Liver (tissue), 9 donors: ENCODE results near the gene RBM33. TPM values are rescaled to one million over a fixed set of nuclear protein-coding genes. Genes with fewer than 3 reads are reported as not detected.

ENCODE experiments used
- DNase-seq: peaks from one replicate; pipeline ENCODE4 v3.0.0-alpha.2; 2017; ENCODE audit warnings: low spot score
- H3K27ac ChIP-seq, 2 donors: one replicate each; pipeline ENCODE4 v1.7.0; 2013; ENCODE audit warnings: inconsistent platforms in 2 of 2, low read length in 2 of 2, control low read depth in 1 of 2, low read depth in 1 of 2, mild to moderate bottlenecking in 1 of 2
- H3K27me3 ChIP-seq, 4 donors: one replicate each; pipeline versions ENCODE4 v1.6.1 to v1.7.0; 2013; ENCODE audit warnings: low read length in 3 of 4, inconsistent platforms in 1 of 4, mild to moderate bottlenecking in 1 of 4, moderate library complexity in 1 of 4; ENCODE audit not compliant: control insufficient read depth in 4 of 4, insufficient read depth in 4 of 4
- H3K36me3 ChIP-seq, 4 donors: one replicate each; pipeline versions ENCODE4 v1.6.1 to v1.7.0; 2013; ENCODE audit warnings: low read length in 3 of 4, mild to moderate bottlenecking in 3 of 4, low read depth in 1 of 4, moderate library complexity in 1 of 4; ENCODE audit not compliant: control insufficient read depth in 4 of 4, insufficient read depth in 3 of 4
- H3K4me1 ChIP-seq, 4 donors: one replicate each; pipeline versions ENCODE4 v1.6.1 to v1.7.0; 2013; ENCODE audit warnings: low read length in 3 of 4, mild to moderate bottlenecking in 3 of 4, moderate library complexity in 1 of 4; ENCODE audit not compliant: control insufficient read depth in 4 of 4, insufficient read depth in 4 of 4
- H3K4me3 ChIP-seq, 3 donors: one replicate each; pipeline versions ENCODE4 v1.6.1 to v1.7.0; 2013; ENCODE audit warnings: low read length in 3 of 3, control low read depth in 1 of 3, low read depth in 1 of 3, mild to moderate bottlenecking in 1 of 3
- H3K9ac ChIP-seq, 2 donors: one replicate each; pipeline ENCODE4 v1.7.0; 2013; ENCODE audit warnings: low read length in 2 of 2, mild to moderate bottlenecking in 2 of 2, moderate library complexity in 2 of 2, control low read depth in 1 of 2, low read depth in 1 of 2
- H3K9me3 ChIP-seq, 4 donors: one replicate each; pipeline versions ENCODE4 v1.6.1 to v1.7.0; 2013; ENCODE audit warnings: low read length in 3 of 4; ENCODE audit not compliant: control insufficient read depth in 4 of 4
- ATF3 ChIP-seq: IDR thresholded peaks from 2 replicates; pipeline ENCODE4 v1.6.1; 2016; ENCODE audit warnings: antibody characterized with exemption
- CTCF ChIP-seq: fragments of 150-350 bp; IDR thresholded peaks from 2 replicates; pipeline ENCODE4 v1.5.1; 2017; ENCODE audit warnings: improper control_type of control experiment, low read depth, low read length; ENCODE audit not compliant: missing input control
- EGR1 ChIP-seq, 2 donors: IDR thresholded peaks; 2 replicates each; pipeline ENCODE4 v1.6.1; 2016 to 2018; ENCODE audit warnings: antibody characterized with exemption in 2 of 2, low read depth in 2 of 2
- FOXA1 ChIP-seq: IDR thresholded peaks from 2 replicates; pipeline ENCODE4 v1.6.1; 2016; ENCODE audit warnings: antibody characterized with exemption
- FOXA2 ChIP-seq: IDR thresholded peaks from 2 replicates; pipeline ENCODE4 v1.6.1; 2016; ENCODE audit warnings: antibody characterized with exemption
- GABPA ChIP-seq, 2 donors: IDR thresholded peaks in 1 of 2; conservative IDR thresholded peaks in 1 of 2; 2 replicates each; pipeline ENCODE4 v1.6.1; 2016; ENCODE audit warnings: antibody characterized with exemption in 2 of 2, mild to moderate bottlenecking in 1 of 2, moderate library complexity in 1 of 2
- HNF4A ChIP-seq, 2 donors: conservative IDR thresholded peaks; 2 replicates each; pipeline ENCODE4 v1.6.1; 2016; ENCODE audit warnings: antibody characterized with exemption in 2 of 2, mild to moderate bottlenecking in 2 of 2
- HNF4G ChIP-seq: IDR thresholded peaks from 2 replicates; pipeline ENCODE4 v1.6.1; 2016; ENCODE audit warnings: antibody characterized with exemption
- JUND ChIP-seq, 2 donors: IDR thresholded peaks; 2 replicates each; pipeline ENCODE4 v1.6.1; 2016; ENCODE audit warnings: antibody characterized with exemption in 2 of 2
- MAX ChIP-seq: IDR thresholded peaks from 2 replicates; pipeline ENCODE4 v1.6.1; 2016; ENCODE audit warnings: antibody characterized with exemption
- NR2F2 ChIP-seq: IDR thresholded peaks from 2 replicates; pipeline ENCODE4 v1.6.1; 2016; ENCODE audit warnings: antibody characterized with exemption
- RAD21 ChIP-seq, 2 donors: IDR thresholded peaks; 2 replicates each; pipeline ENCODE4 v1.6.1; 2016; ENCODE audit warnings: antibody characterized with exemption in 2 of 2, mild to moderate bottlenecking in 2 of 2
- REST ChIP-seq: IDR thresholded peaks from 2 replicates; pipeline ENCODE4 v1.6.1; 2016; ENCODE audit warnings: antibody characterized with exemption, mild to moderate bottlenecking
- RXRA ChIP-seq, 2 donors: IDR thresholded peaks; 2 replicates each; pipeline ENCODE4 v1.6.1; 2017 to 2018; ENCODE audit warnings: antibody characterized with exemption in 2 of 2, mild to moderate bottlenecking in 1 of 2
- SP1 ChIP-seq: IDR thresholded peaks from 2 replicates; pipeline ENCODE4 v1.6.1; 2018; ENCODE audit warnings: antibody characterized with exemption, mild to moderate bottlenecking
- TAF1 ChIP-seq: conservative IDR thresholded peaks from 2 replicates; pipeline ENCODE4 v1.6.1; 2016; ENCODE audit warnings: antibody characterized with exemption, mild to moderate bottlenecking
- YY1 ChIP-seq: IDR thresholded peaks from 2 replicates; pipeline ENCODE4 v1.6.1; 2016; ENCODE audit warnings: antibody characterized with exemption, mild to moderate bottlenecking
- ZBTB33 ChIP-seq: IDR thresholded peaks from 2 replicates; pipeline ENCODE4 v1.6.1; 2016; ENCODE audit warnings: antibody characterized with exemption
- WGBS: extraction: QIAGEN DNeasy Blood & Tissue Kit; methylation state at CpG from one replicate; pipeline ENCODE4 v1.1.7; 2013; 5-methylcytosine and 5-hydroxymethylcytosine counted together
- polyA plus RNA-seq, 2 donors: library from polyadenylated mRNA; stranded (reverse) in 1 of 2; unstranded in 1 of 2; fragments of 200-250 nt in 1 of 2; fragments of >200 nt in 1 of 2; fragmentation: Nextera tagmentation in 1 of 2; extraction: Ambion mirVana in 1 of 2; gene quantifications; one replicate each; pipeline versions ENCODE4 v1.2.1 to v1.2.3, GENCODE V29; 2013 to 2015
- total RNA-seq, 2 donors: library from RNA; depleted of rRNA; stranded (reverse); fragments of >200 nt; gene quantifications; one replicate each; pipeline ENCODE4 v1.2.3, GENCODE V29; 2014
- donor health status: healthy.
- donor health status: healthy.
- donor health status: healthy.
- donor health status: healthy.
- donor health status: healthy.

The RBM33 gene
- total and polyA plus RNA-seq, 4 donors: 7.8 to 48.9 (median 28.2) TPM

GRCh38 chr7:155619634-155620271, 24.7 kb upstream of the RBM33 start:
- no peaks in the 10 kb centered on the region for H3K27me3 ChIP-seq
- WGBS: 87% methylated on average over 7 of the region's 7 CpGs
- no peak overlapping the region for H3K9ac ChIP-seq
- no peaks in the 10 kb centered on the region for H3K9me3 ChIP-seq
- peak overlapping the region; percentile 91 to 99 for H3K27ac ChIP-seq
- no peaks in the 10 kb centered on the region for H3K36me3 ChIP-seq
- TF ChIP-seq MAX (peak; percentile 1), ZBTB33 (no peak)
- DNase-seq: no peak
- H3K4me1 ChIP-seq: peaks cover 15 to 30% (median 23%) of the 10 kb centered on the region in 4 donors
- no peak overlapping the region for H3K4me3 ChIP-seq

- WGBS: 65% methylated on average over 6 of the region's 6 CpGs
- Histone ChIP-seq H3K27ac (peak overlapping the region; percentile 30 to 37), H3K9ac (no peak overlapping the region), H3K4me3 (no peak overlapping the region), H3K36me3 (no peaks in the 10 kb centered on the region), H3K27me3 (no peaks in the 10 kb centered on the region), H3K9me3 (peaks cover 0 to 2% (median 0%) of the 10 kb centered on the region in 4 donors), H3K4me1 (peaks cover 15 to 30% (median 23%) of the 10 kb centered on the region in 4 donors)
- TF ChIP-seq JUND (IDR thresholded peaks at IDR 0.05) (no peak), NR2F2 (no peak), HNF4A (conservative IDR thresholded peaks at IDR 0.05) (peak; percentile 24 to 52), RAD21 (IDR thresholded peaks at IDR 0.05) (peak in 1 of 2 donors; percentile 47), EGR1 (IDR thresholded peaks at IDR 0.05; ENCODE audit: low read depth in 2 of 2) (no peak), HNF4G (no peak), TAF1 (no peak), ZBTB33 (no peak), ATF3 (no peak), YY1 (peak; percentile 14), GABPA (IDR thresholded peaks at IDR 0.05 in 1 of 2, conservative IDR thresholded peaks at IDR 0.05 in 1 of 2) (no peak), MAX (no peak), FOXA1 (no peak), FOXA2 (no peak), CTCF (no peak), RXRA (IDR thresholded peaks at IDR 0.05) (peak in 1 of 2 donors; percentile 40), REST (no peak), SP1 (no peak)
- no peak for DNase-seq
Observed at GRCh38 chr7:155620497-155620896, 24.0 kb upstream of the RBM33 start.
